HG02571 (cell line): ENCODE results near the gene UNK.
A peak's percentile ranks its signal among the peaks of the same experiment; 100 is the strongest.

Experiments used
- ATAC-seq: cut with Tn5 transposase; IDR thresholded peaks from one replicate; pipeline ENCODE4 v1.9.1; 2021; ENCODE audit warnings: mild to moderate bottlenecking, moderate library complexity; ENCODE audit not compliant: unreplicated experiment

UNK gene

DNA sequence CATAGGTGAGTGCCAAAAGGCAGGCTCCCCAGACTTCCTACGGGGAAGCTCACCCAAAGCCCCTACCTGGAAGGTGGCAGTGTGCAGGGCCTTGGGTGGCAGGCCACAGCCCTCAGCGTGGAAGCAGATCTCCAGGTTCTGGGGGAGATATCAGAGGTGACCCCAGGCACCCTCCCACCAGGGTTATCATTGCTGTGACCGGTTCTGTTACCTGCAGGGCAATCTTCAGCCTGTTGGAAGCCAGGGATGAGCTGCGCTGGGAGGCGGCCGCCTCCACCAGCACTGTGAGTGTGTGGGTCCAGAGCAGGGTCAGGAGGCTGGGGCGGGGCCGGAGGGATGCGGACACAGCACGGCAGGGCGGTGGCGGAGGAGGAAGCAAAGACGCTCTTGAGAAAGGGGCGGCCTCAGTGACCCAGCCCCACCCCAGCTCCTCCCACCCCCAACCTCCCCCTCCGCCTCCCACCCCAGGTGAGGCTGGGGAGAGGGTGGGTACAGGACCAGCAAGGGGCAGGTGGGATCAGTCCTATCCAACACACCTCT, 46.5 kb downstream of the UNK start:
- ATAC-seq: no peak

DNA sequence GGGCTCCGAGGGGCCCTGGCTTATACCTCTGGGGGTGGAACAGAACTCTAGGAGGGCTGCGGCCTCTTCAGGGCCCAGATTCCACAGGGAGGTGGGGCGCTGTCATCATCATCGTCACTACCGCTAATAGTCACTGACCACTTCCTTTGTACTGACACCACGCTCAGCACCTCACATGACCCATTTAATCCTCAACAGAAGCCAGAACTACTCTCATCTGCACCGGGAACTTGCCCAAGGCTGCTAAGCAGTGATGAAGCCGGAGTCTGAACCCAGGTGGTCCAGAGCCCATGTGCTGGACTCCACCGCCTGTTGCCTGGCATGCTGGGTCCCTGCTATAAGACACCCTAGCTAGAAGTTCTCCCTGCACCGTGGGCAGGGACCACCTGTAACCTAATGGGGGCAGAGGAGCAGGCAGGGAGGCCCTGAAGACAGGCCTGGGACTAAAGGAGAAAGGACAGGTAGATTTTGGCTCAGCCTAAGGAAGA, 47.6 kb downstream of the UNK start:
- no peak for ATAC-seq

DNA sequence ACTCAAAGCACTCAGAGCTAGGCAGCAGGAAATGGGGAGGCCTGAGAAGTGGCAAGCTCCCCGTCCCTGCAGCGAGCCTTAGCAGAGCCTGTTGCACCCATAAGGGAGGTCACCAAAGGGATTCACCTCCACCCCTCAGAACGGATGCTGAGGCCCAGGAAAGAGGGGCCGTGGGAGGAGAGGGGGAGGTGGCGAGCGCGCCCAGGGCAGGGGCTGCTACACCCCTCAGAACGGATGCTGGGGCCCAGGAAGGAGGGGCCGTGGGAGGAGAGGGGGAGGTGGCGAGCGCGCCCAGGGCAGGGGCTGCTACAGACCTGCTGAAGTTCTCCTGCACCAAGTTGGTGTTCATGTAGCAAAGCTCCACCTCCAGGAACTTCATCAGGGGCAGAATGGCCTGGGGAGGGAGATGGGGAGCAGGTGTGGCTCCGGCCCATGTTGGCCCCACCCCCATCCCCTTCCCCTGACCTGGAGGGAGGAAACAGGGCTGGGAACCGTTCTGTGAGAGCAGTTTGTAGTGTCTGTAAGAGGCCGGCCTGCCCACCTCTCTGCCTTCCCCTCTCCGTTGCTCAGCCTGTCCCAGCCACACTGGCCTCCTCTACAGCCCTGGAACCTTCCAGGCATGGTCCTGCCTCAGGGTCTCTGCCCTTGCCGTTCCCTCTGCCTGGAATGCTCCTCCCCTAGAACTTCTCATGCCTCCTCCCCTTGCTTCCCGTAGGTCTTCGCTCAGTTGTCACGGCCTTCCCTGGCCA, 48.2 kb downstream of the UNK start:
- ATAC-seq: no peak

DNA sequence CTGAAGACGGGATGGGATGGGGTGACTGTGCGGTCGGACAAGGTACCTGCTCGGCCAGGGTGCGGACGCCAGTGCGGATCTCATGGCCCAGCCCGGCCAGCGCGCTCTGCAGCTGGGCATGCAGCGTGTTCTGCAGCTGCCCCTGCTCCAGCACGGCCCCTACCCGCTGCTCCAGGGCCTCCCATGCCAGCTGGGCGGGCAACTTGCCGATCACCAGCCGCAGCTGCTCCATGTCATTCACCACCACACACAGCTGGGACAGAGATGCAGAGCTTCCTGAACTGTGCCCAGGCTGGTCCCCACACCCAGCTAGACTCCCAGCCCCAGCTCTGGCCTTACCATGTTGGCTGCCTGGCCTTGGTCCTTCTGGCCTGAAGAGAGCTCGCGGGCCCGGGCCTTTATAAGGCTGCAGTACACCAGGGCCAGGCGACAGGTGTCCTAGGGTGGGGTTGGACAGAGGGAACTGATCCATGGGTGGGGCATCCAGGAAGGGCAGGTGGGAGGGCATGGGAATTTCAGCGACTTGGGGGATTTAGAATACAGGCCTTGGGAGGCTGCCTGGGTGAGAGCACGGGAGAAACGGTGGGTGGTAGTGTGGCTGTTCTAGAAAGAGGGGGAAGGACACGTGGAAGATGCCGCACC, 49.8 kb downstream of the UNK start:
- no peak for ATAC-seq

DNA sequence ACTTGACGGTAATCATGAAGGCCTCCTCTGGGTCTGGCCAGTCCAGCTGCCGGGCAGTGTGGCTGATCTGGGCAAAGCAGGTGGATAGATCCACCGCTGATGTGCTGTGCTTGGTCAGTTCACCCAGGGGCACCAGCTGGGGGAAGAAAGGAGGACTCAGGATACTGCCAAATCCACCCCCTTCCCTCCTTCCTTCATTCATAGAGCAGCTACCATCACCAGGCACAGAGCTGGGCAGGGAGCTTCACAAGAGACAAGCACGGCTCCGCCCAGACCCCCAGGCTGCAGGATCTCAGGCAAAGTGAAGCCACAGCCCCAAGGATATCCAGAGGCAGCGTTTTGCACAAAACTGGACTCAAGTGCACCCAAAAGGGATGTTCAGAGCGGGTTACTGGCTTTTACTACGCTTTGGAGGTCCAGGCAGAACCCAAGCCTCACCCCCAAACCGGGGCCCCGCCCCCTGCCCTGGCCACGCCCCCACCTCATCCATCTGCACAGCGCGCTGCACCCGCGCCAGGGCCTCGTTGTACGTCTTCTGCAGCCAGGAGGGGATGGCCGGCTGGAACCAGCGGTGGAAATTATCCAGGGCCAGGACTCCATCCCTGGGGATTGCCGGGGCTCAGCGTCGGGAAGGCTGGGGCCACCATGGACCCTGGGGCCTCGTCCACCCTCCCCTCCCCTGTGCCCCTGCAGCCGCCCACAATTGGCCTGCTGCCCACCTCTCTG, 50.5 kb downstream of the UNK start:
- no peak for ATAC-seq

DNA sequence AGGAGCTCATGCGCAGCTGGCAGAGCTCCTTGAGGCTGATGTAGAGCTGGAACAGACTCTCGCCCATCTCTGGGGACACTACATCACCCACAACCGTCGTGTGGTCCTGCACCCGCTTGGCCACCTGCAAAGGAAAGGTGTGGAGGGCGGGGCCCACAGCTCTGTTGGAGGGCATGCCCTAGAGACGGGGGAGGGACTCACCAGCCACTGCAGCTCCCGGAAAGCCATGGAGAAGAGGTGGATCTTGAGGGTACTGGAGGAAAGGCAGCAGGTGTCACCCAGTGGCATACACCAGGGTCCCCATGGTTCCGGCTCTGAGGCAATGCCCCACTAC, 51.0 kb downstream of the UNK start:
- no peak for ATAC-seq

DNA sequence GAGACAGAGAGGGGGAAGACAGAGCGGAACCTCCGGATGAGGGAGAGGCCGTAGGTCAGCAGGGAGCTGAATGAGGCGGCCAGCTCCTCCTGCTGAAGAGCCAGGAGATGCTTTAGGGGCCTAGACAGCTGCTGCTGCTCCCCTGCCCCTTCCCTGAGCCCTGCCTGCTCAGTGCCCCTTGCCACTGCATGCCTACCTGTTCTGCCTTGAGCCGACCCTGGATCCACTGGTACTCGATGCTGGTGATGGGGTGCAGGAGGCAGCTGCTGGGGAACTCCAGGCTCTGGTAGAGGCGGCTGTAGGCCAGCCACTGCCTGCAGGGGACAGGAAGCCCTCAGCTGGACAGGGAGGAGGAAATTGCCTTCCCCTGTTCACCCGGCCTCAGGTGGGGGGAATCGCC, 52.0 kb downstream of the UNK start:
- ATAC-seq: no peak

DNA sequence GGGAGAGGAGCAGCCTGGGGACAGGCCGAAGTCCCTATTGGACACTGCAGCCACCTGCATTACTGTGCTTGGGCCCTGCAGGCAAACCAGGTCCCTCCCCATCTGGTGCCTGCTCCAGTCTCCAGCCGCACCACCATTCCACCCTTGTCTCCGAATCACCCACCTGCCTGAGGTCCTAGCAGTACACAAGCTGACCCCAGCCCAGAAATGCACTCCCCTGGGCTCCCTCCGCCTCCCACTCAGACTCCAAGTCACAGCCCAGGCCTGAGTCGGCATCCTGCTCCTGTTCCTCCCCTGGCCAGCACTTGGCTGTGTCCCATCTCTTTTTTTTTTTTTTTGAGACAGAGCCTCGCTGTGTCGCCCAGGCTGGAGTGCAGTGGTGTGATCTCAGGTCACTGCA, 53.3 kb downstream of the UNK start:
- ATAC-seq: no peak

DNA sequence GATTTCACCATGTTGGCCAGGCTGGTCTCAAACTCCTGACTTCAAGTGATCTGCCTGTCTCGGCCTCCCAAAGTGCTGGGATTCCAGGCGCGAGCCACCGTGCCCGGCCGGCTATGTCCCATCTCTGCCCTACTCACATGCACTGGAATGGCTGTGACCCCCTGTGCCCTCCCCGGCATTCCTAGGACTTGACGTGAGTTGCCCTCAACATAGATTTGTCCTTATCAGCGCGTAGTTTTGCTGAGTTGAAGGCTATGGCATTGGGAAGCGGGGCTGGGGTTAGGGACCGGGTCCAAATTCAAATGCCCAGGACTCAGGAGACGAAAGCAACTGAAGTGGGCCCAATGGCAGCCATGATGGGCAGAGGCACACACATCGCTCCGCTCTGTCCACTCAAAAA, 53.8 kb downstream of the UNK start:
- no peak for ATAC-seq

DNA sequence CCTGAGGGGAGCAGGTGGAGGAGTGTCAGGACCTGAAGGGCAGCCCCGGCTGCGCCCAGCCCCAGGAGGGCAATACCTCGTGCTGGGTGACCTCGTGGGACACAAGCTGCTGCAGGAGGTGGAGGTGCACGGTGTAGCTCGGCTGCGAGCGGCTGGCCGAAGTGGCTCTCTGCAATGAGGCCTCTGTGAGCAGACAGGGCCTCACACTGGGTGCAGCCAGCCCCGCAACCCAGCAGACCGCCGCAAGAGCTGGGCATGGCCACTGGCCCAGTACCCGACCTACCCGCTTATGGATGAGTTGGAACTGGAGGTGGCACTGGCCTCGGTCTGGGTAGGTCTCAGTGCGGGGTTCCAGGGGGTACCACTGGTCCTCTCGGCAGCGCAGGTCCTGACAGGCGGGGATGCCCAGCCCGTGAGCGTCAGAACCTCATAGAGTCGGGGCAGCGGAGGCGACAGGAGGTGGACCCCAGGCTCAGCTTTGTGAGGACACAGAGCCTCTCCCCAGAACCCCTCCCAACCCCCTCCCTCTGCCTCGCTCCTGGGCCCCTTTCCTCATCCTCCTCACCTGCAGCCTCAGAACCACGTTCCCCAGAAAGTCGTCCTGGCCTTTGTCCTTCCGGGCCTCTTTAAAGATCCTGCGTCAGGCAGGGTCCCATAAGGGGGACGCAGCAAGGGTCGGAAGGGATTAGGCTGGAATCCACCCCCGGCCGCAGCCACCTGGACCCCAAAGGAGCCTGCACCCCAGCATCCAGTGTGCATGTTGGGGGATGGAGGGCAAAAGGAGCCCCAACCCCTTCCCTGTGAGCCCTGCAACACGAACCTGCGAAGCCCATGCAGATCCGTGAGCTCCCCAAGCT, 55.6 kb downstream of the UNK start:
- no peak for ATAC-seq

DNA sequence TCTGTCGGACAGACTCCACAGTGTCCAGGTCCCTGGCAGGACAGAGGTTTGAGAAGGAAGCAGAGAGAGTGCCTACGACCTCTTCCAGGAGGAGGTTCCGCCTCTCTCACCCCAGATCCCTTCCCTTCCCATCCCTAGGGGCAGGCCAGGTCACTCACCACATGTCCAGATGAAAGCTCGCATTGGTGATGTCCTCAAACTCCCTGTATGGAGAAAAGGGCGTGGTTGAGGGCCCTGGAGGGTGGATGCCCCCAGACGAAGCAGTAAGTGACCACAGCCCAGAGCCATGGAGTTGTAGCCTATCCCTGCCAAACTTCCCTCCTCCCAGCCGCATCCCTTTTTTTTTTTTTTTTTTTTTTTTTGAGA, 56.2 kb downstream of the UNK start:
- no peak for ATAC-seq

DNA sequence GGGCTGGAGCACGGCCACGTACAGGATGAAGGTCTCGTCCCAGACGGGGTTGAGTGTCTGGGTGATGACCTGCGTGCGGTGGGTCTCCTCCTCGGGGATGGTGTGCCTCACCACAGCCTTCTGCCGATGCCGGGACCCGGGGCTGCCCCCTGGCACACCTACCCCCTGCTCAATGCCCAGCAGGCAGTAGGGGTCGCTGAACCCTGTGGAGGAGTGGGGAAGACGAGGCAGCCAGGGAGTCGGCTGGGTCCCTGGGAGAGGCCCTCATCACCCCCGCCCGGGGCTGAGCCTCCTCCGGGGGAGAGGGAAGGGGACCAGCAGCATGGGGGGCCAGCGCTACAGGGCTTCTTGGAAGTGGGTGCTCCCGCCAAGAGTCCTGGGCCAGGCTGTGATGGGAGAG, 57.8 kb downstream of the UNK start:
- no peak for ATAC-seq

DNA sequence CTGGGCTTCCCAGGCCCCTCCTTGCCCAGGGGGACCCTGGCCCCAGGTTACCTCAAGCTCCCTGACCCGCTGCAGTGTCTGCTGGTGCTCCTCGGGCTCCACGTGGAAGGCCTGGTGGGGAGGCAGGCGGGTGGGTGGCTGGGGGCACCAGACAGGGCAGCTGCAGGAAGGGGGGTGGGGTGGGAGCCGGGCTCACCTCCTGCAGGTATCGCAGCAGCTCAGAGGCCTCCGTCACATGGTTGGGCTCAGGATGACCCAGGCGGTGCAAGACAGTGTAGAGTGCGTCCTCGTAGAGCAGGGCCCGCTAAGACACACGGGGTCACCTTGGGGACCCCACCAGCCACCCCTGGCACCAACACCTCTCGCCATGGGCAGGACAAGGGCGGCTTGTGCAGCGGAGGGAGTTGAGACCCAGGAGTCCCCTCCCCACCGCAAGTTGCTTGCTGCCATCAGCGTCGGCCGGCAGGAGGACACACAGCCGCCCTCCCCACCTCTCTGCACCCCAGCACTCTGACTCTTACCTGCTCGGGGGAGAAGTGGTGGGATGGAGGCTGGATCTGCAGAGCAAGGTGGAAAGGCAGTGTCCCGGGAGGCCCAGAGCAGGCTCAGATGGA, 58.5 kb downstream of the UNK start:
- ATAC-seq: no peak

DNA sequence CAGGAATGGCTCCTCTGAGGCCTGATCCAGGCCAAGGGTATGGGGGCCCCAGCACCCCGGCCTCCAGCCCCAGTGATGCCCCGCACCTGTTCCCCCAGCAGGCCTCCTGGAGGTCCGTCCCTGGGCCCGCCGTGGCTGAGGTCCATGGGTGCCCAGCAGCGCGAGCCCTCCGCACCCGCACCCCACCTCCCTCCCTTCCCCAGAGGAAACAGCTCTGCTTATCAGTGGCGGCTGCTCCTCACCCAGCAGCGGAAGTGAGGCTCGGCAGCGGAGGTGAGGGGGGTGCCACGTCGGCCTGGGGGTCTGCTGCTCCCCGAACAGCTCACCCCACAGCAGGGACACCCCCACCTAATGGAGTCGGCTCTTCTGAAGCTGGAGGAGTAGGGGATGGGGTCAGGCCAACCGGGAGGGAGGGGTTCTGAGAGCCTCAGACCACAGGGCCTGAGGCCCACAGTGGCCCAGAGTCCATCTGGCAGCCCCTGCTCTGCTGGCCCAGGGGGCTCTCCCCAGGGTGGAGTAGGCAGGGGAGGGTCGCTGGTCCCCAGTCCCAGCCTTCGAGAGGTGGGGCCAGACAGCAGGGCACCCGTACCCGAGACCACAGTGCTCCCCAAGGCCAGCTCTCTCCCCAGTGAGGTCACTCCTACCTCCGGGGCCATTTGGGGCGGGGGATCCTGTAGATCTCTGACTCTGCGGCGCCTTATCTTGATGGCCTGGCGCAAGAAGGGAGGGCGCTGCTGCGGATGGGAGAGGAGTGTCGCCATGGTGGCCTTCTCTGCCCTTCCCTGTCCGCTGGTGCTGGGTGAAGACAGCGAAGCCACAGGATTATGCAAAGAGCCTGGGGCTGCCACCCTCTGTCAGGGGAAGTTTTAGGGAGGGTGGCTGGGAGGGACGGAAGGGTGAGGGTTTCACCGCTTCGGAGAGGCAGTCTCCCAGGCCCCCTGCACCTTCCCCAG, 59.2 kb downstream of the UNK start, which contains the start of gene UNC13D:
Gene UNC13D, minus strand, starts transcription at position 828 of the 953 bp plus-strand sequence. Its CDS starts 67 bp downstream, at position 761.
- ATAC-seq: peak; percentile 30

DNA sequence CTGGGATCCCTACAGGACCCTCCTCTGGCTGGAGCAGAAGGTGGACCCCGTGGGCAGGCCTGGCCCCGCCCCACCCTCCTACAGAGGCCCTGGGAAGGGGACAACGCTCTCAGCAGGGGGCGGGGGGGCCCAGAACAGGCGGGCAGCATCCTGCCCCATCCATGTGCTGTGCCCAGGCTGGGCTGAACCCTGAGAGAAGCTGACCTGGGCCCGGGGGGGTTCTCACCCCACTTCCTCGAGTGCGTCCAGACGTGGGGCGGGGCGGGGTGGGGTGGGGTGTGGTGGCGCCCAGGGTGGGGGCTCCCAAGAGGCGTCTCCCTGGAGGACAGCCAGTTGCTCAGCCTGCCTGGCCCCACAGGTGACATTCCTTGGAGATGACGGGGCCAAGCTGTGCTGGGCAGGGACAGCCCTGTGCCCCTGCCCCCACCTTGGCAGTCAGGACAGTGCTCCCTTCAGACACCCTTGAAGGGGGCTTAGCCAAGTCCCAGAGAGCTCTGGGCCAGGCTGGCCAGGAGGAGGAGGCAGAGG, 60.0 kb downstream of the UNK start:
- ATAC-seq: peak; percentile 15

DNA sequence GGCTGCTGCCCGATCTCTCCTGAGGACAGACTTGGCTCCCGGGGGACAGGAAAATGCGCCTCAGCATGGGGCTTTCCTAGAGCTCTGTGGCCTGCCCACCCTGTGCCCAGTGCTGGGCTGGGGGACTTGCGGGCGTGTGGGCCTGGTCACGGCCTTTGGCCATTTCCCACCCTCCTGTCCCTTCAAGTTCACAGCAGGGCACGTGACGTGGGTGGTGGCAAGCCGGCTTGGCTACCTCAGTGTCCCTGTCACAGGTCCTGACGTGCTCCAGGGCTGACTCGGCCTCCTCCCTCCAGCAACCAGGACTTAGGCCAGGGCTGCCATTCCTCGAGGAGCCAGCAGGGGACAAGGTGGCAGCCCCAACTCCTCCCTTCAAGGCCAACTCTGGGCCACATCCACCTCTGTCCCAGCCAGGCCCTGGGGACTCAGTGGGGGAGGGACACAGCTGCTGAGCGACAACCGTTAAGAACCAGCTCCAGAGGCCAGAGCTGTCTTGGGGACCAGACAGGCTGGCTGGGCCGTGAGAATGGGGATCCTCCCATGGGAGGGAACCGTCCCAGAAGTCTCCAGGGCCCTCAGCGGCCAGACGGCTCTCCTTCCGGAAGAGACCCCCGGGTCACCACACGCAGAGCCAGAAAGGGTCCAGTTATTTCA, 60.6 kb downstream of the UNK start:
- ATAC-seq: peak; percentile 61

DNA sequence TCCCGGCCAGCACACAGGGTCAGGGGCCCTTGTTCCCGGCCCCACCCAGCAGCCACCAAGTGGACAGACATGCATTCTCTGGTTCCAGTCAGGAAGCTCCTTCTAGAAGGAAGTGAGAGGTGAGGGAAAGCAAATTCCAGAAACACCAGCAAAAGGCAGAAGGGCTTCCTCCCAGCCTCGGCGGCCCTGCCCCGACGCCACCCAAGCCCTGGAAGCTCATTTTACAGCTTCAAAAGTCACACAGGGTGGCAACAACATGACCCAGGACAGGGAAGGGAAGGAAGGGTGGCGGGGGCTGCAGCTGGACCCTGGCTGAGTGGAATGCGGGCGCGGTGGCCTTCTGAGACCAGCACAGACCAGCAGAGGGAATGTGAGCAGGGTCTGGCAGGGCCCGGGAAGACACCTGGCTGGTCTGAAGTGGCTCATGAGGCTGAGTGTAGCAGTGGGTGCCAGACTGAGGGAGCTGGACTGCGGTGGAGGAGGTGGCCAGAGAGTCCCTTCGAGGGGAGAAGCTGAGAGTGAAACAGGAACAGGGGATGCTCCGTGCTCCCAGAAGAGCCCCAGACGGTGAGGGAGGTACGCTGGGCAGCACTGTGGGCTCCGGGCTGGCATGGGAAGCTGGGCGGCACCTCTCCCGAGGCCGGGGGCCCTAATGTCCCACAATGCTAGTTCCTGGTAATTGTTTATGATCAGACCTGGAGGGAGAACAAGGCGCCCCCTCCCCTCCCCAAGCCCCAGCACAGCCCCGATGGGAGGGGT, 61.5 kb downstream of the UNK start:
- ATAC-seq: no peak
